GM12878 (cell line): ENCODE results near the gene ALDH6A1. TPM values are rescaled to one million over a fixed set of nuclear protein-coding genes. Genes with fewer than 3 reads are reported as not detected.

Experiments
- ASH2L ChIP-seq: fragments of 300-600, 200-600 bp; sonication (generic); IDR thresholded peaks from 2 replicates; pipeline ENCODE4 v1.6.1; 2017; ENCODE audit warnings: low read depth, mild to moderate bottlenecking, borderline replicate concordance
- BCL3 ChIP-seq: IDR thresholded peaks from 2 replicates; pipeline ENCODE4 v1.6.1; 2011; ENCODE audit warnings: borderline replicate concordance, low read depth, mild to moderate bottlenecking, moderate library complexity, low read length; ENCODE audit not compliant: insufficient read depth, poor library complexity, severe bottlenecking
- CBFB ChIP-seq: IDR thresholded peaks from 2 replicates; pipeline ENCODE4 v1.6.1; 2016; ENCODE audit warnings: antibody characterized with exemption, low read depth
- CREM ChIP-seq: IDR thresholded peaks from 2 replicates; pipeline ENCODE4 v1.6.1; 2014; ENCODE audit warnings: antibody characterized with exemption, low read depth
- CUX1 ChIP-seq: IDR thresholded peaks from 2 replicates; pipeline ENCODE4 v1.6.1; 2012; ENCODE audit warnings: improper control_type of control experiment, low read depth, low read length; ENCODE audit not compliant: insufficient replicate concordance
- DPF2 ChIP-seq: fragments of 450-650 bp; IDR thresholded peaks from 2 replicates; pipeline ENCODE4 v1.6.1; 2017; ENCODE audit warnings: mild to moderate bottlenecking
- E2F4 ChIP-seq: IDR thresholded peaks from 2 replicates; pipeline ENCODE4 v1.6.1; 2012; ENCODE audit warnings: low read depth, low read length, improper control_type of control experiment
- GATAD2B ChIP-seq: fragments of 450-650 bp; conservative IDR thresholded peaks from 2 replicates; pipeline ENCODE4 v1.6.1; 2017; ENCODE audit warnings: low read depth, mild to moderate bottlenecking, moderate library complexity
- IKZF2 ChIP-seq, 2 experiments: fragments of 450-650 bp; IDR thresholded peaks; 2 replicates each; pipeline ENCODE4 v1.6.1; 2017; ENCODE audit warnings: mild to moderate bottlenecking in 2 of 2, moderate library complexity in 2 of 2
- LARP7 ChIP-seq: fragments of 450-650 bp; IDR thresholded peaks from 2 replicates; pipeline ENCODE4 v1.6.1; 2017; ENCODE audit warnings: mild to moderate bottlenecking
- MAX ChIP-seq: IDR thresholded peaks from 2 replicates; pipeline ENCODE4 v1.6.1; 2012; ENCODE audit warnings: low read depth, low read length, improper control_type of control experiment
- MEF2B ChIP-seq: fragments of 450-650 bp; IDR thresholded peaks from 2 replicates; pipeline ENCODE4 v1.6.1; 2018; ENCODE audit warnings: mild to moderate bottlenecking, moderate library complexity; ENCODE audit not compliant: partially characterized antibody, poor library complexity, severe bottlenecking
- NR2C1 ChIP-seq: fragments of 450-650 bp; IDR thresholded peaks from 2 replicates; pipeline ENCODE4 v1.6.1; 2017; ENCODE audit warnings: antibody characterized with exemption, mild to moderate bottlenecking, moderate library complexity
- POLR2A ChIP-seq: IDR thresholded peaks from 2 replicates; pipeline ENCODE4 v1.6.1; 2011; ENCODE audit warnings: low read depth, mild to moderate bottlenecking, low read length
- POLR2AphosphoS2 ChIP-seq: IDR thresholded peaks from 2 replicates; pipeline ENCODE4 v1.6.1; 2011; ENCODE audit warnings: low read depth, mild to moderate bottlenecking, low read length, improper control_type of control experiment, moderate library complexity
- POU2F2 ChIP-seq: IDR thresholded peaks from 3 replicates; pipeline ENCODE4 v1.6.1; 2011; ENCODE audit warnings: low read depth, mild to moderate bottlenecking, low read length, borderline replicate concordance
- SMARCA5 ChIP-seq: fragments of 450-650 bp; IDR thresholded peaks from 2 replicates; pipeline ENCODE4 v1.6.1; 2017; ENCODE audit warnings: mild to moderate bottlenecking
- SPI1 ChIP-seq: IDR thresholded peaks from 2 replicates; pipeline ENCODE4 v1.6.1; 2011; ENCODE audit warnings: low read depth, mild to moderate bottlenecking, low read length, moderate library complexity, borderline replicate concordance; ENCODE audit not compliant: insufficient read depth
- TAF1 ChIP-seq: IDR thresholded peaks from 2 replicates; pipeline ENCODE4 v1.6.1; 2011; ENCODE audit warnings: mild to moderate bottlenecking, low read depth, low read length, borderline replicate concordance
- TCF3 ChIP-seq: IDR thresholded peaks from 2 replicates; pipeline ENCODE4 v1.6.1; 2012; ENCODE audit warnings: low read depth, mild to moderate bottlenecking, low read length, borderline replicate concordance; ENCODE audit not compliant: insufficient read depth
- USF1 ChIP-seq: IDR thresholded peaks from 2 replicates; pipeline ENCODE4 v1.6.1; 2011; ENCODE audit warnings: borderline replicate concordance, low read depth, mild to moderate bottlenecking, moderate library complexity, mixed read lengths, low read length; ENCODE audit not compliant: insufficient read depth; ENCODE audit errors: extremely low read length
- polyA plus RNA-seq, 11 experiments: library from polyadenylated mRNA; depleted of rRNA in 4 of 11; unstranded in 6 of 11; stranded (reverse) in 5 of 11; fragments of >200 nt; fragmentation: Nextera tagmentation in 4 of 11; fragmentation: Illumina TruSeq in 1 of 11; extraction: Ambion mirVana in 4 of 11; extraction: Trizol in 1 of 11; gene quantifications; 1 replicate in 1 of 11; 2 replicates in 10 of 11; pipeline versions ENCODE4 v1.2.1 to v1.2.3, GENCODE V29; 2011 to 2016; ENCODE audit warnings: inconsistent platforms in 2 of 11, missing spikeins in 2 of 11, low read depth in 1 of 11
- total RNA-seq, 4 experiments: library from RNA; depleted of rRNA in 3 of 4; stranded (reverse); fragments of >200 nt in 3 of 4; fragmentation: Illumina TruSeq in 1 of 4; extraction: Trizol in 1 of 4; gene quantifications; 2 replicates each; pipeline versions ENCODE4 v1.2.1 to v1.2.3, GENCODE V29; 2013 to 2021

ALDH6A1 gene
- total and polyA plus RNA-seq, 10 of the 15 experiments (the other 5 are each of a cell fraction or from before 2014, with no cell fraction given), result 6.3 to 23.4 (median 9.8) TPM

GRCh38 chr14:74018586-74019407, 65.5 kb downstream of the ALDH6A1 start, which contains the start of the genes BBOF1 and ENTPD5 (continued):
- TF ChIP-seq BCL3 (peak; percentile 5), MAX (peak; percentile 14), DPF2 (peak; percentile 80; the same call in 1 of the 2 replicates), CUX1 (no peak), GATAD2B (peak; percentile 88), MEF2B (no peak), POLR2AphosphoS2 (peak; percentile 70), LARP7 (peak; percentile 96), NR2C1 (peak; percentile 86), IKZF2 (IDR thresholded peaks at IDR 0.05) (peak; percentile 25 to 49; a peak in 1 of 4 replicates), TCF3 (0 out of 2 replicates have a peak, but pooled peaks have one; percentile 16), POLR2A (peak; percentile 94), E2F4 (no peak), TAF1 (peak; percentile 50; the same call in 1 of the 2 replicates), POU2F2 (no peak), SPI1 (0 out of 2 replicates have a peak, but pooled peaks have one; percentile 6), CREM (peak; percentile 77; the same call in 1 of the 2 replicates), CBFB (no peak), ASH2L (no peak), SMARCA5 (peak; percentile 80; the same call in 1 of the 2 replicates), USF1 (no peak)
